Right atrium auricular region (tissue), 2 donors: ENCODE data around the gene FAM13C. TPM values are rescaled to one million over a fixed set of nuclear protein-coding genes. Genes with fewer than 3 reads are reported as not detected.
A peak's percentile ranks its signal among the peaks of the same experiment; 100 is the strongest.

ENCODE experiments used
- DNase-seq: peaks from one replicate; pipeline ENCODE4 v3.0.0-alpha.2; 2019; ENCODE audit warnings: low spot score
- H3K27ac ChIP-seq, 2 donors: fragments of 200-600 bp; sonication (generic); 1 replicate in 1 of 2; 2 replicates in 1 of 2; pipeline ENCODE4 v1.5.1; 2016 to 2019
- H3K27me3 ChIP-seq, 2 donors: fragments of 200-600 bp; sonication (generic); one replicate each; pipeline versions ENCODE4 v1.5.1 to v1.6.0; 2017 to 2019
- H3K36me3 ChIP-seq: fragments of 200-600 bp; sonication (generic); one replicate; pipeline ENCODE4 v1.5.1; 2016
- H3K4me1 ChIP-seq, 2 donors: fragments of 200-600 bp; sonication (generic); one replicate each; pipeline versions ENCODE4 v1.5.1 to v1.6.0; 2017 to 2019
- H3K4me3 ChIP-seq, 2 donors: fragments of 200-600 bp; sonication (generic); 1 replicate in 1 of 2; 2 replicates in 1 of 2; pipeline ENCODE4 v1.5.1; 2017 to 2019; ENCODE audit warnings: mild to moderate bottlenecking in 1 of 2, moderate library complexity in 1 of 2
- H3K9me3 ChIP-seq, 2 donors: fragments of 200-600 bp; sonication (generic); one replicate each; pipeline ENCODE4 v1.5.1; 2019
- total RNA-seq, 2 donors: library from RNA; depleted of rRNA; stranded (reverse); fragments of >200 nt; gene quantifications; one replicate each; pipeline ENCODE4 v1.1.0, GENCODE V29; 2016
- TF ChIP-seq, protein P1 (sequence below), 2 donors: fragments of 200-600 bp; sonication (generic); IDR thresholded peaks; one replicate each; pipeline ENCODE4 v1.5.1; 2019; ENCODE audit warnings: antibody characterized with exemption in 2 of 2

FAM13C gene
- total RNA-seq, 2 donors from 2014 or later = 3.8 to 4.4 TPM

DNA sequence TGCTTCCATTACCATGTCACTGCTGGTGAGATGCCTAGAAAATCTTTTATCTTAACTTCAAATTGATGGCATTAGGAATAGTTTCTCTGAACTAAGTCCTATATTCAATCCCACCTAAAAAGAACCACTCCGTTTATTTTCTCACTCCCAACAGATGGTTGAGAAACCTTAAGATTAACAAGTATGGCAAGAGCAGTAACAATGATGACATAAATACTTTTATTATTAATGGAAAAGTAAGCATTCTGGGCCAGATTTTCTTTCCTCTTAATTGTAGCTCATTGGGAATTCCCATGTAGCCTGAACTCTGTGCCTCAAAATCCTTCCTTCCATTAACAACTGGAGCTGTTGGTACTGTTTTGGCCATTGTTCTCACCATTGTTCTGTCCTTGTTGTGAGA is 21.1 kb upstream of the FAM13C start:
- no peak for DNase-seq
- peak overlapping the region; percentile 57 to 74 for H3K27ac ChIP-seq
- H3K36me3 ChIP-seq = no peaks in the 10 kb centered on the region
- H3K4me1 ChIP-seq = peaks cover 0 to 4% of the 10 kb centered on the region in 2 donors
- no peak overlapping the region for H3K4me3 ChIP-seq
- peaks cover 0 to 5% of the 10 kb centered on the region in 2 donors for H3K9me3 ChIP-seq
- TF ChIP-seq, protein P1, sequence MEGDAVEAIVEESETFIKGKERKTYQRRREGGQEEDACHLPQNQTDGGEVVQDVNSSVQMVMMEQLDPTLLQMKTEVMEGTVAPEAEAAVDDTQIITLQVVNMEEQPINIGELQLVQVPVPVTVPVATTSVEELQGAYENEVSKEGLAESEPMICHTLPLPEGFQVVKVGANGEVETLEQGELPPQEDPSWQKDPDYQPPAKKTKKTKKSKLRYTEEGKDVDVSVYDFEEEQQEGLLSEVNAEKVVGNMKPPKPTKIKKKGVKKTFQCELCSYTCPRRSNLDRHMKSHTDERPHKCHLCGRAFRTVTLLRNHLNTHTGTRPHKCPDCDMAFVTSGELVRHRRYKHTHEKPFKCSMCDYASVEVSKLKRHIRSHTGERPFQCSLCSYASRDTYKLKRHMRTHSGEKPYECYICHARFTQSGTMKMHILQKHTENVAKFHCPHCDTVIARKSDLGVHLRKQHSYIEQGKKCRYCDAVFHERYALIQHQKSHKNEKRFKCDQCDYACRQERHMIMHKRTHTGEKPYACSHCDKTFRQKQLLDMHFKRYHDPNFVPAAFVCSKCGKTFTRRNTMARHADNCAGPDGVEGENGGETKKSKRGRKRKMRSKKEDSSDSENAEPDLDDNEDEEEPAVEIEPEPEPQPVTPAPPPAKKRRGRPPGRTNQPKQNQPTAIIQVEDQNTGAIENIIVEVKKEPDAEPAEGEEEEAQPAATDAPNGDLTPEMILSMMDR (IDR thresholded peaks at IDR 0.05) = no peak
- no peaks in the 10 kb centered on the region for H3K27me3 ChIP-seq

- no peaks in the 10 kb centered on the region for H3K36me3 ChIP-seq
- no peak for DNase-seq
- H3K4me1 ChIP-seq = peaks cover 0 to 4% of the 10 kb centered on the region in 2 donors
- H3K4me3 ChIP-seq = no peak overlapping the region
- TF ChIP-seq, protein P1 (IDR thresholded peaks at IDR 0.05) = no peak
- H3K27ac ChIP-seq = peak overlapping the region; percentile 57 to 74
- H3K9me3 ChIP-seq = peaks cover 0 to 5% of the 10 kb centered on the region in 2 donors
- H3K27me3 ChIP-seq = no peaks in the 10 kb centered on the region
Observed at GRCh38 chr10:59382831-59383295, 20.5 kb upstream of the FAM13C start.

GRCh38 chr10:59381687-59382086 is 19.3 kb upstream of the FAM13C start:
- TF ChIP-seq, protein P1 (IDR thresholded peaks at IDR 0.05) = no peak
- Histone ChIP-seq H3K27ac (peak overlapping the region; percentile 57 to 74), H3K9me3 (peaks cover 0 to 5% of the 10 kb centered on the region in 2 donors), H3K36me3 (no peaks in the 10 kb centered on the region), H3K4me1 (peaks cover 0 to 4% of the 10 kb centered on the region in 2 donors), H3K27me3 (no peaks in the 10 kb centered on the region), H3K4me3 (no peak overlapping the region)
- no peak for DNase-seq

DNA sequence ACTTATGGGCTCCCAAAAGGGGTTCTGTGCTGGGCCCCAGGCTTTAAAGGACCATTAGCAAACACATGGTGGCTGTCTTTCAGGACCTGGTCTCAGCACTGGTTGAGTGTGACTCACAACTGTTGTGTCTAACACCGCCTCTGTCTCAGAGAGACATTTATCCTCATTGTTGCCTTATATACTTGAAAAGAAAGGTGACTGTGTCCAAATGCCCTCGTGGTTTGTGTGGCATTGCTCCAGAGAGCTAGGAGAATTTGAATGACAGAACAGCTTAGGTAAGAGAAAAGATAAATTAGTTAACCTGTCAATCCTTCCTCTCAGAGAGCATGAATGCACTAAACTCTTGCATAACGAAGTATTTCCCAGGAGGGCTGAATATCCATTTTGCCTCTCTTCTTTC is 14.5 kb upstream of the FAM13C start:
- Histone ChIP-seq H3K4me3 (no peak overlapping the region), H3K27ac (no peak overlapping the region), H3K36me3 (no peaks in the 10 kb centered on the region), H3K27me3 (no peaks in the 10 kb centered on the region), H3K9me3 (peaks cover 0 to 5% of the 10 kb centered on the region in 2 donors), H3K4me1 (peaks cover 0 to 5% of the 10 kb centered on the region in 2 donors)
- DNase-seq = no peak
- TF ChIP-seq, protein P1 (IDR thresholded peaks at IDR 0.05) = no peak

- DNase-seq = no peak
- Histone ChIP-seq H3K4me3 (no peak overlapping the region), H3K27me3 (no peaks in the 10 kb centered on the region), H3K36me3 (no peaks in the 10 kb centered on the region), H3K27ac (no peak overlapping the region), H3K9me3 (peaks cover 0 to 5% of the 10 kb centered on the region in 2 donors), H3K4me1 (peaks cover 0 to 5% of the 10 kb centered on the region in 2 donors)
- TF ChIP-seq, protein P1 (IDR thresholded peaks at IDR 0.05) = no peak
Observed at GRCh38 chr10:59375990-59376389, 13.6 kb upstream of the FAM13C start.

DNA sequence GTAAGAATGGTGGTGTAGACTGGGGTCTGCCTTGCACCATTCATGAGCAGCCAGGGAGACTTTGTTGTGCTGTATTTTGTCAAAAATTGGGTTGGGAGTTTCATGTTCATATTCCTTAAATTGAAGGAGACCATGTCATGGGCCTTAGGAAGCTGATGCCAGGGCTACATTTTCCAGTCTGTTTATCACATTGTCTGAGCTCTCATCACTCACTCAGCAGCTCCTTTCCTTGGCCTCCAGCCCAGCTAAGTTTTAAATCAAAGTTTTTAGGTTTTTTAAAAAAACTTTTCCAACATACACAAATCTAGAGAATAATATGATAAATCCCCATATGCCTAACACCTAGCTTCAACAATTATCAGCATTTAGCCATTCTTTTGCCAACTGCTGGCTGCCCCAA is 12.6 kb upstream of the FAM13C start:
- no peak overlapping the region for H3K4me3 ChIP-seq
- DNase-seq = no peak
- TF ChIP-seq, protein P1 (IDR thresholded peaks at IDR 0.05) = no peak
- no peaks in the 10 kb centered on the region for H3K9me3 ChIP-seq
- no peaks in the 10 kb centered on the region for H3K36me3 ChIP-seq
- no peak overlapping the region for H3K27ac ChIP-seq
- H3K4me1 ChIP-seq = peaks cover 0 to 5% of the 10 kb centered on the region in 2 donors
- no peaks in the 10 kb centered on the region for H3K27me3 ChIP-seq
